ENCODE measurements around the gene FASTKD1.
"Not testable (repeated sequence)": the region's sequence is repeated elsewhere in the genome, so short reads cannot be mapped to it uniquely, and the experiment has no call there.

FASTKD1 gene, protein sequence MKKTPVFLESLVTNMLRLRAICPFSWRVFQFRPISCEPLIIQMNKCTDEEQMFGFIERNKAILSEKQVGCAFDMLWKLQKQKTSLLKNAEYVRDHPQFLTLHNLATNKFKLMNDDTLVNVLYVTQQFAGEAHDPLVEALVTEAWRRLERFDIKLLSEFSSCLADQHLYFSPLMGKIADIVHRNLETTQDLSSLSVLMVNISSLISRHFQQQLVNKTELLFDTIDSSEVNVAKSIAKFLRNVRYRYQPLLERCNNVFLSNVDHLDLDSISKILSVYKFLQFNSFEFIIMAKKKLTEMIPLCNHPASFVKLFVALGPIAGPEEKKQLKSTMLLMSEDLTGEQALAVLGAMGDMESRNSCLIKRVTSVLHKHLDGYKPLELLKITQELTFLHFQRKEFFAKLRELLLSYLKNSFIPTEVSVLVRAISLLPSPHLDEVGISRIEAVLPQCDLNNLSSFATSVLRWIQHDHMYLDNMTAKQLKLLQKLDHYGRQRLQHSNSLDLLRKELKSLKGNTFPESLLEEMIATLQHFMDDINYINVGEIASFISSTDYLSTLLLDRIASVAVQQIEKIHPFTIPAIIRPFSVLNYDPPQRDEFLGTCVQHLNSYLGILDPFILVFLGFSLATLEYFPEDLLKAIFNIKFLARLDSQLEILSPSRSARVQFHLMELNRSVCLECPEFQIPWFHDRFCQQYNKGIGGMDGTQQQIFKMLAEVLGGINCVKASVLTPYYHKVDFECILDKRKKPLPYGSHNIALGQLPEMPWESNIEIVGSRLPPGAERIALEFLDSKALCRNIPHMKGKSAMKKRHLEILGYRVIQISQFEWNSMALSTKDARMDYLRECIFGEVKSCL
- total RNA-seq, result 27.6 to 59.2 (median 38.8) reads per million in 3 experiments

DNA sequence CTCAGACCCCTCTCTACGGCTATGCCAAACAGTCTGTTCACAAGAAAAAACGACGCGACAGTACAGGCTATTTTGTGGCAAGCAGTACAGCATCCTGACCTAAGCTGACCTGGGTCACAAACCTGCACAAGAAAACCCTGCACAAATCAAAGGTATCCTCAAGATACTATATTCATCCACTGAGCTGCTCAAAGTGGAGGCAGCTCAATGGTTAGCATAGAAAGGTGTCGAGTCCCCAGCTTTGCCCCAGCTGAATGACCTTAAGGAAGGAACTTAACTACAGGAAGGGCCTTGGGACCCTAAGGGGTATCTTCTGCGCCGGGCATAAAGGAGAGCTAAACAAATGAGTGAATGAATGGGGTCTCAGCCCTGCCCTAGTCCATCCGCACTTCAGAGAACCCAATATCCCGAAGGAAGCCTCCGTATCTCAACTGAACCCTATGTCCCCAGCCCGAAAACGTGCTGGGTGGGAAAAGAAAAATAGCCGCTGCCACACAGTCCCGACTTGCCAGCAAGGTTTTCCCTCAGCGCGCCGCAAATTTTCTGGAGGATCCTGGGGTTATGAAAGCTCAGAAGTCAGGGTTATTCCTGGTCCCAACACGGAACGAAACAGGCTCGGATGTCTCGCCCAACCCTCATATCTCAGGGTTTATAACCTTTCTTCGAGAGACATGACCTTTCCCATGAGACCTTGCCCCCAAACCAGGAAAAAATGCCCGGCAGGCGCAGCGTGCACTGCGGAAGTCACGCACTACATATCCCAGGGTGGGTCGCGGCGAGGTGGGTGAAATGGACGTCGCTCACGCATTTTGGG is at the start of gene FASTKD1:
Gene FASTKD1 (minus strand): TSS at position 706 of the 814 bp plus-strand sequence. CDS start 1,836 bp downstream, outside the sequence.
- DNase-seq, result peak; percentile 80

DNA sequence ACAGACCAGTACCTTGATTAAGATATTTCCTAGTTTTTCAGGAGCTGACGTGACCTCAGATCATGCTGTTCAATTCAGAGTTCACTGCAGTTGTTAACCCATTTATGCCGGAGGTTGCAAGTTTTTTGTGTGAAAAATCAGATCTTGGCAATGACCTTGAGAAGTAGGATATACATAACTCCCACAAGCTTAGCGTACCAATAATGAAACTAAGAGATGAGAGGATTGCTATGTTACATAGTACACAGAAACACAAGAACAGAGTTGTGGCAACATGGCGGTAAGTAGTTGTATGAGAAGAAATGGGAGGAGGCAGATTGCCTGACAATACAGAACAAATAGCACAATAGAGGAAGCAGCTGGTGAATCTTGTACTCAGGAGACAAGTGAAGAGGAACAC is 49.6 kb upstream of the FASTKD1 start:
- no peak for DNase-seq

DNA sequence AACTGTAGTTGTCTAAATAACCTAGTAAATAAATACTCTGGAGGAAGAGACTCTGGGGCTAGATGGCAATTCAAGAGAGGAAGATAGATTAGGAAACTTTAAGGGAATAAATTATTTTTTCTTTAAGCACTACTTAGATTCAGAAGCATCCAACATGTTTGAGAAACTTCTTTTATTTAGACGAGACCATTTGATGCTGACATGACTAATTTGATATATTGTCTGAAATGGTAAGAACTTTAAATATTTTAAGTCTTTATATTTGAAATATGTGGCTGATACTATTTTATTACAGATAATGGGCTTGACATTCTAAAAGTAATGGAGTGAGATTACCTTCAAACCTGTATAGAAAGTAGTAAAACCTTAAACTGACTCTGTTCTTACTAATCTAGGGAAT is 46.8 kb upstream of the FASTKD1 start:
- DNase-seq, result no peak

DNA sequence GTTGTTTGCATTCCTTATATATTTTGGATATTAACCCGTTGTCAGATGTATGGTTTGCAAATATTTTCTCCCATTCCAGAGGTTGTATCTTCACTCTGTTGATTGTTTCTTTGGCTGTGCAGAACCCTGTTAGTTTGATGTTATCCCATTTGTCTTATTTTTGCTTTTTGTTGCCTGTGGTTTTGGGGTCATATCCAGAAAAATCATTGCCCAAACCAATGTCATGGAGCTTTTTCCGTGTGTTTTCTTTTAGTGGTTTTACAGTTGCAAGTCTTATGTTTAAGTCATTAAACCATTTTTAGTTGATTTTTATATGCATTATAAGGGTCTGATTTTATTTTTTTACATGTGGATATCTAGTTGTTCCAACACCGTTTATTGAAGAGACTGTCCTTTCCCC is 46.3 kb upstream of the FASTKD1 start:
- no peak for DNase-seq

DNA sequence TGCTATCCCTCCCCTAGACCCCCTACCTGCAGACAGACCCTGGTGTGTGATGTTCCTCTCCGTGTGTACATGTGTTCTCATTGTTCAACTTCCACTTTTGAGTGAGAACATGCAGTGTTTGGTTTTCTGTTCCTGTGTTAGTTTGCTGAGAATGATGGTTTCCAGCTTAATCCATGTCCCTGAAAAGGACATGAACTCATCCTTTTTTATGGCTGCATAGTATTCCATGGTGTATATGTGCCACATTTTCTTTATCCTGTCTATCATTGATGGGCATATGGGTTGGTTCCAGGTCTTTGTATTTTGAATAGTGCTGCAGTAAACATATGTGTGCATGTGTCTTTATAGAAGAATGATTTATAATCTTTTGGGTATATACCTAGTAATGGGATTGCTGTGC is 42.3 kb upstream of the FASTKD1 start:
- DNase-seq, result not testable (repeated sequence)

DNA sequence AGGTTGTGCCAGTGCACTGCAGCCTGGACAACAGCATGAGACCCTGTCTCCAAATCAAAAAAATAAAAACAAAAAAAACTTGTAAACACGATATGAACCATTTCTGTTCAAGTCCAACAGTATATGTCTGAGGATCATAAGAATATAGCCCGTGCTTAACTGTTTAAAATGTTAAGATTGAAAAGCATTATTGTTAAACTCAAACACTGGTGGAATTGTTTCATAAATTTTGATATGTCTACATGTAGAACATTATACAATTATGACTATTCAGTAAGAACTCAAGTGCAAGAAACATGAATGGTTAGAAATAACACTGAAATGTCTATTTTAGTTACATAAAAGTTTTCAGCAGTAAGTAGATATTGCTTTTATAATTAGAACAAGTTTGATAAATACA is 40.2 kb upstream of the FASTKD1 start:
- no peak for DNase-seq

DNA sequence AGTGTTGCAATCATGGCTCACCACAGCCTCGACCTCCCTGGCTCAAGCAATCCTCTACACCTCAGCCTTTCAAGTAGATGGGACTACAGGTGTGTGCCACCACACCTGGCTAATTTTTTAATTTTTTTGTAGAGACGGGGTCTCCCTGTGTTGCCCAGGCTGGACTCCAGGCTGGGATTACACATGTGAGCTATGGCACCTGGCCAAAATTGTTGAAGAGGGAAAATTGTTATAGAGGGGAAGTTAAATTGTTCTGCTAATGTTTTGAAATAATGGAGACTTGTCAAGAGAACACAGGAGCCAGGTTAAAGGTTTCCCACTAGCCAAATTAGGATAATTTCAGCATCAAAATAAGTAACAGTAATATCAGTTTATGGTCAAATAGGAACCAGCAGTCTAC is 35.6 kb upstream of the FASTKD1 start:
- no peak for DNase-seq

DNA sequence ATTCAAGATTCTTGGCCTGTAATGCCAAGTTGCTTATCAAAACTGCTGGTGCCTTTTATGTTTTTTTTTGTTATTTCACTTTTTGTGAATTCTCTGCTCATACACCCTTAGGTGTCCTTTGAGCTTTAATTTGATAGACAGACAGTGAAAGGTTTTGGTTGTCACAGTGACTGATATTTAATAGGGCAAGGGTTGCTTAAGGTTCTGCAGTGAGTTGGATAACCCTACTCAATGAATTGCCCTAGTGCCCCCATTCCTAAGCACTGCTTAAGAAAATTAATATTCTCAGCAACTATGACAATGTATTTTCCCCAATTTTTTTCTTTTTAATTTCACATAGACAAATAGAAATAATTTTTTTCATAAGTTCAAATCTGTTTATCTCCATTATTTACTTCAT is 25.9 kb upstream of the FASTKD1 start:
- DNase-seq, result no peak

DNA sequence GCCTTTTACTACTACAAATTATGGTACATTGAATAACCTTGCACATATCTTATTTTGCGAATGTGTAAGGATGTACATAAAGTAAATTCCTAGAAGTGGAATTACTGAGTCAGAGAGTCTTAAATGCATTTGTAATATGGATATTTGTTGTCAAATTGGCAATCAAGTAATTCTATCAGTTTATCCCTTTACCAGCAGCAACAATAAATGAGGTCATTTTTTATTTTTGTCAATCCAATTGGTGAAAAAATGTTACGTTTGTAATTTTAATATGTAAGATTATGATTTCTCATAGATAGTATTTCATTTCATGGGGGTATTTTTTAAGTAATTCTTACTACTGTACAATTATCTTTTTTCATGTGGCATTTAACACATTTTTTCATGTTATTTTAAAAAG is 25.3 kb upstream of the FASTKD1 start:
- DNase-seq, result no peak

DNA sequence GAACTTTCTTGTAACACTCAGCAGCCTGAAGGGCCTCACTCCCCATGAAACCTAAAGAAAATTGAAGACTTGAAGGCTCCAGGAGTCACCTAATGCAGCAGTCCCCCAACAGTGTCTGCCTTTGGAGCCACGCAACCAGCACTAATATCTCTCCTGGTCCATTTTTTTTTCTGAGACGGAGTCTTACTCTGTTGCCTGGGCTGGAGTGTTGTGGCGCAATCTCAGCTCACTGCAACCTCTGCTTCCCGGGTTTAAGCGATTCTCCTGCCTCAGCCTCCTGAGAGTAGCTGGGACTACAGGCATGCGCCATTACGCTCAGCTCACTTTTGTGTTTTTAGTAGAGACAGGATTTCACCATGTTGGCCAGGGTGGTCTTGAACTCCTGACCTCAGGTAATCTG is 22.9 kb upstream of the FASTKD1 start:
- not testable (repeated sequence) for DNase-seq

DNA sequence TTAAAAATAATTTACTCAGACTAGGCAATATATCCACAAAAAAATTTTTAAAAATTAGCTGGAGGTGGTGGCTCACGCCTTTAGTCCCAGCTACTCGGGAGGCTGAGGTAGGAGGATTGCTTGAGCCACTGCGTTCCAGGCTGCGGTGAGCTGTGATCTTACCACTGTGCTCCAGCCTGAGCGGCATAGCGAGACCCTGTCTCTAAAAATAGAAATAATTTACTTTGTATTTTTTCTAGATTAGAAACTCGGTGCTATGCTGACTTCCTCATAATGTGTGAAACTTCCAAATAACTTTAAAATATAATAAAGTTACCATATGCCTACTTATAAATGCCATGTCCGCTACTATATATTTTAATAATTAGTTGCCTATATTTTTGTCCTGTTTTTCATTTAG is 17.1 kb upstream of the FASTKD1 start:
- DNase-seq, result no peak

DNA sequence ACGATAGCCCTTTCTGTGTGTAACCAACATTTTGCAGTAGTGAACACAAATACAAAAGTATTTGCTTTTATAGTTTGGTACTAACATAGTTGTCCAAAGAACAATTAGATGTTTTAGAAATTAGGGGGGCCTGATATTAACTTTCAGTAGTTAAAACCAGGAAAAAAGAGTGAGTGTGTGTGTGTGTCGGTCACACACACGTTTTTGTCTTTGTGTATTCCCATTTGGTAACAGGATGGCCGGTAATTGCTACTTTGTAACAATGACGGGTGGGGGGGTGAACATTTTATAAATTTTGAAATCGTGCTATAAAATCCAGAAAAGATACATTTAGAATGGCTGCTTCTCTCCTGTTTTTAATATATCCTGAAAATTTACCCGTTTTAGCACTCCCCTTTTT is 12.0 kb upstream of the FASTKD1 start:
- no peak for DNase-seq

DNA sequence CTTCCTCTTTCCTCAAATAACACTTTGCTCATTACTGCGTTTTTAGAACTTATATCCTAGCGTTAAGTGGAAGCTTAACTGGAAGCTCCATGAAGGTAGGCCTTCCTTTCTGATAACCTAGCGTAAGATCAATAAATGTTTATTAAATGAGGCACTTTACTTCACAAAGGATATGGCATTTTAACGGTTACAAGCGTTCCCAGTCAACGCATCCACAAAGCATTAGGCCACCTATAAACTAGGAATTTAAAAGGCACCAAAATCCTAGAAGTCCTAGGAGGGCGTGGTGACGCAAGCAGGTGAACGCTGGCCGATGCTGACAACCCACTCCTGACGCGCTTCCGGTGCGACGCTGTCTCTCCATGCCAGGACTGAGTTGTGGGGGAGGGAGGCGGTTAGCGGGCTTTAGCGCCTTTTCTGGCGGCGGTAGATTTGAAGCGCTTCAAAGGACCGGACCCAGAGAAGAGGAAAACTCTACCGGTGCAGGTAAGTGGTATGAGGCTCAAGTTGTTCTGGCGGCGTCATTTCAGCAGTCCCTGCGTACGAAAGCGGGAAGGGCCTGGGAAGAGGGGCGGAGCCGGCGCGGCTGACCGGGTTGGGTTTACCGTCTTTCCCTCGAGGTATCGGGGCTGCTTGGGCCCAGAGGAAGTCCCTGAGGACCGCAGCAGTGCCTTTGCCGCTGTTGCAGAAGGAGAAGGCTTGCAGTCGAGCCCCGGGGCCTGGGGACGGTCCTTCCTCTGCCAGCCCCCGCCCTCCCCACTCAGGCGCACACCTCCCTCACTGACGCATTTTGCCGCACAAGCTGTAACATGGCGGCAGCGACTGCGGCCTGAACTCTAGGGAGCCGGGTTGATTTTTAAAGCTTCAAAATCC is 10.6 kb upstream of the FASTKD1 start, which contains the start of gene PPIG:
Gene PPIG (plus strand): TSS at position 347 of the 873 bp plus-strand sequence. CDS start 19,691 bp downstream, outside the sequence.
- DNase-seq, result peak; percentile 86

DNA sequence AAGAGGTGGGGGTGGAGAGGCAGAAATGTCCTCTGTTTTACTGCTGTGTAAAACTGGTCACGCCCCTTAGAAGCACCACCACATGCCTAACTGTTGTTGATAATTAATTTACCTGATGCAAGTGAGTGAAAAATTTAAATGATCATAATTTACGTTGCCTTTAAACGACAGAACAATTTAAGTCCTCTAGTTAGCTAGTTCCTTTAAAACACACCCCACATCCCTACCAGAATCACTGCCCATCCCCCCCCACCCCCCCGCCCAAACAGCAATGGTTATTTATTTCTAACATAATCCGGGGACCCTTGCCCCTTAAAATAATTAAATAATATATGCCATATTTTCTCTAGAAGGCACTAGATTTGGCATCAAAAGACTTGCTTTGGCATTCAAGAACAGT is 9.9 kb upstream of the FASTKD1 start:
- DNase-seq, result no peak

DNA sequence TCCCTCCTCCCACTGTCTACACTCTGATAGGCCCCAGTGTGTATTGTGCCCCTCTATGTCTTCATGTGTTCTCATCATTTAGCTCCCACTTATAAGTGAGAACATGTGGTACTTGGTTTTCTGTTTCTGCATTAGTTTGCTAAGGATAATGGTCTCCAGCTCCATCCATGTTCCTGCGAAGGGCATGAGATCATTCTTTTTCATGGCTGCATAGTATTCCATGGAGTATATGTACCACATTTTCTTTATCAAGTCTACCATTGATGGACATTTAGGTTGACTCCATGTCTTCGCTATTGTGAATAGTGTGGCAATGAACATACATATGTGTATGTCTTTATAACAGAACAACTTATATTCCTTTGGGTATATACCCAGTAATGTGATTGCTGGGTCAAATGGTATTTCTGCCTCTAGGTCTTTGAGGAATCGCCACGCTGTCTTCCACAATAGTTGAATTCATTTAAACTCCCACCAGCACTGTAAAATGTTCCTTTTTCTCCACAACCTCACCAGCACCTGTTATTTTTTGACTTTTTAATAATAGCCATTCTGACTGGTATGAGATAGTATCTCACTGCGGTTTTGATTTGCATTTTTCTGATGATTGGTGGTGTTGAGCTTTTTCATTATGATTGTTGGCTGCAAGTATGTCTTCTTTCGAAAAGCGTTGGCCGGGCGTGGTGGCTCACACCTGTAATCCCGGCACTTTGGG is 9.0 kb upstream of the FASTKD1 start:
- not testable (repeated sequence) for DNase-seq

DNA sequence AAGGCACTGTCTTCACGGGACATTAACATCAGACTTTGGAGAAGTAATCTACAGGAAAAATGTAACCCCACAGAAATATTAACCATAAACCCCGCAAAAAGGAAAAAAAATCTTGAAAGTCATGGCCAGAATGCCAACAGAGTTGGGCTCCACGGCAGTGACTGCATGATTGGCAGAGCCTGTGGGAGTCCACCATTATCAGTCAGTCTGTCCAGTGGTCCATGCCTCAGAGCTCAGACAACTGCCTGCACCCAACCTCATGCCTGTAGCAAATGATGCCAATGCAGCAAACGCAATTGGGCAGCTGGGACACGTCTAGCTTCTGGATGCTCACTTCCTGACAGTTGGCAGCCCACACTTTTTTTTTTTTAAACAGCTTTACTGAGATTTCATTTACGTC is 5.4 kb upstream of the FASTKD1 start:
- DNase-seq, result no peak

DNA sequence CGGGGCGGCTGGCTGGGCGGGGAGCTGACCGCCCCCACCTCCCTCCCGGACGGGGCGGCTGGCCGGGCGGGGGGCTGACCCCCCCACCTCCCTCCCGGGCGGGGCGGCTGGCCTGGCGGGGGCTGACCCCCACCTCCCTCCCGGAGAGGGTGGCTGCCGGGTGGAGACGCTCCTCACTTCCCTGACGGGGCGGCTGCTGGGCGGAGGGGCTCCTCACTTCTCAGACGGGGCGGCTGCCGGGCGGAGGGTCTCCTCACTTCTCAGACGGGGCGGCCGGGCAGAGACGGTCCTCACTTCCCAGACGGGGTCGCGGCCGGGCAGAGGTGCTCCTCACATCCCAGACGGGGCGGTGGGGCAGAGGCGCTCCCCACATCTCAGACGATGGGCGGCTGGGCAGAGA is 1.6 kb upstream of the FASTKD1 start:
- not testable (repeated sequence) for DNase-seq

DNA sequence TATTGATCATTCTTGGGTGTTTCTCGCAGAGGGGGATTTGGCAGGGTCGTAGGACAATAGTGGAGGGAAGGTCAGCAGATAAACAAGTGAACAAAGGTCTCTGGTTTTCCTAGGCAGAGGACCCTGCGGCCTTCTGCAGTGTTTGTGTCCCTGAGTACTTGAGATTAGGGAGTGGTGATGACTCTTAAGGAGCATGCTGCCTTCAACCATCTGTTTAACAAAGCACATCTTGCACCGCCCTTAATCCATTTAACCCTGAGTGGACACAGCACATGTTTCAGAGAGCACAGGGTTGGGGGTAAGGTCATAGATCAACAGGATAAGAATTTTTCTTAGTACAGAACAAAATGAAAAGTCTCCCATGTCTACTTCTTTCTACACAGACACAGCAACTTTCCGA is 874 bp upstream of the FASTKD1 start:
- not testable (repeated sequence) for DNase-seq

DNA sequence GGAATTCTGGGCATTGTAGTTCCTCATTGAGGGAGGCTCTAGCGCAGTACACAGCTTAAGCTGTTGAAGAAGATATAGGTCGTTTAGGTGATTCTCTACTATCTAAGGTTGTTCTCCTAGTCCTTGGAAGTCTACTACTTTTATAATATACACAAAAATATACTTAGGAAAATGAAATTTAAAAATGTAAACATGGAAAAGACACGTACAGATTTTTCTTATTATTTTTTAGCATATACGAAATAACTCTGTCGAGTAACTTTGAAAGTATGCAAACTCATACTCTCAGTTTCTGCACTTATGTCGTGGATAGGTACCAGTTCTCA is 272 bp upstream of the FASTKD1 start:
- DNase-seq, result no peak

DNA sequence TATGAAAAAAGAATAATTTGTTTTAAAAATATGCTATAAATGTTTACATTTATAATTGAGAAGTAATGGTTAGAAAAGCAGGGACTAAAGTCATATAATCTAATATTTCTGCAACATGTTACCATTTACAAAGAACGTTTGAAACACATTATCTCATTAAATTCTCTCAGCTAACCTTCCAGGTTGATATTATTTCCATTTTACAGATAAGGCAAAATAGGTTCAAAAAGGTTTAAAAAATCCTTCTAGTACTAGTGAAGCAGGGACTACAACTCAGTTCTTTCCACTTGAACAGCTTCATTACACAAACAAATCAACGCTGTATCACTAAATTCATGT is 875 bp downstream of the FASTKD1 start:
- no peak for DNase-seq

DNA sequence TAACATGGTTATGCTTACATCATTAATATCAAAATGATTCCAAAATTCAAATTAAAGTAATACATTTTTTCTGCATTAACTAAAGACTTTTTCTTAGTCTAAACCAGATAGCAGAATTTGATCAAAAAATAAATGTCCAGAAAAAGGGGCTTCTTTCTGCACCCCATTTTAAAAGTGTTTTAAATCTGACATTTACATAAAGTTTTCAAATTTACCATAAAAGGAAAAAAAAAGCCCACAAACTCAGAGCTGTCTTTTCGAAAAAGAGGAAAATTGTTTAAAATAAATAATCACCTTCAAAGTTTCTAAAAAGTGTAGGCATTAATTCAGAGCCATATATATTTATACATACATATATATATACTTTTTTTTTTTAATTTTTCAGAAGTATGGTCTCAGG is 1.5 kb downstream of the FASTKD1 start:
- no peak for DNase-seq

DNA sequence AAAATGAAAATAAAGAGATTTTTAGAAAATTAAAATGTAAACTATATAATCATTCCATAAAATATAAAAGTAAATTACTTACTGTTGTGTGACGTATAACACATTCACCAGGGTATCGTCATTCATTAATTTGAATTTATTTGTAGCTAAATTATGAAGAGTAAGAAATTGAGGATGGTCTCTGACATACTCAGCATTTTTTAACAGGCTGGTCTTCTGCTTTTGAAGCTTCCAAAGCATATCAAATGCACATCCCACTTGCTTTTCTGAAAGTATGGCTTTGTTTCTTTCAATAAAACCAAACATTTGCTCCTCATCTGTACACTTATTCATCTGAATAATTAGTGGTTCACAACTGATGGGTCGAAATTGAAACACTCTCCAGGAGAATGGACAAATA is 2.1 kb downstream of the FASTKD1 start:
- no peak for DNase-seq

All from central memory CD4-positive, alpha-beta T cell (primary cell).